GM23248 (cell line): ENCODE data around the gene CORO2B.

Source experiments
- EZH2 ChIP-seq: fragments of 200-600 bp; sonication (generic); IDR thresholded peaks from 2 replicates; pipeline ENCODE4 v1.6.1; 2018; ENCODE audit warnings: antibody characterized with exemption, mild to moderate bottlenecking; ENCODE audit not compliant: insufficient read depth, poor library complexity, severe bottlenecking
- EZH2phosphoT487 ChIP-seq: fragments of 200-600 bp; sonication (generic); IDR thresholded peaks from 2 replicates; pipeline ENCODE4 v1.6.1; 2018; ENCODE audit warnings: antibody characterized with exemption, moderate library complexity, mild to moderate bottlenecking, low read depth; ENCODE audit not compliant: insufficient read depth

DNA sequence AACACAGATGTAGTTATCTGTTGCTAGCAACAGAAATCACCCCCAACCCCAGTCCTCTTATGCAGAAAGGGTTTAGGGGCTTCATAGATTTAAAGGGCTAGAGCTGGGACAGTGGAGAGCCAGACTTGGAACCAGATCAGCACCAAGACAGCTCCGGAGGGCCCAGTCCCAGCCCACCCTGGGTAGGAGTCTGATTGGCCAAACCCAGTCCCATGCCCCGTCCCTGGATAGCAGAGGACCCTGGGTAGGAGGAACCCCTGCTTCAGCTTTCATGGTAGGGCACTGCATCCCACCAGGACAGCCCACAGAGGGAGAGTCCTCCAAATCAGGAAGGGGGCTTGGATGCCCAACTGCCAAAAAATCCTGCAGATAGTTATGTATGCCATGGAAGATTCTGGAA lies 103.0 kb downstream of the CORO2B start:
- TF ChIP-seq EZH2phosphoT487, result no peak
- no peak for TF ChIP-seq EZH2
